Endothelial cell of umbilical vein (primary cell): ENCODE results near the gene MOB3C. TPM values are rescaled to one million over a fixed set of nuclear protein-coding genes. Genes with fewer than 3 reads are reported as not detected.

ENCODE experiments used
- BruUV-seq: library from RNA; stranded (reverse); fragments of 400-500 nt; replicated peaks from 2 replicates; lab custom pipeline; 2021; lab: Mats Ljungman, UMichigan
- CTCF ChIA-PET: fragments of 300-600, 350-600 bp; sonication (Branson Sonifier 250); formaldehyde crosslinking; loops from one replicate; lab custom pipeline; 2021; ENCODE audit warnings: antibody characterized with exemption, inconsistent platforms; lab: Charles Lee
- POLR2A ChIA-PET: fragments of 300-600, 350-600 bp; sonication (Branson Sonifier 250); formaldehyde crosslinking; loops from one replicate; lab custom pipeline; 2021; ENCODE audit warnings: antibody characterized with exemption, inconsistent platforms; lab: Charles Lee
- DNase-seq: peaks from one replicate; pipeline ENCODE4 v3.0.0-alpha.2; 2011; ENCODE audit warnings: low read depth, low spot score
- FAIRE-seq: peaks from 2 replicates; lab custom pipeline; 2011; peaks lifted over from hg19 to GRCh38; lab: Jason Lieb, UNC
- H2AFZ ChIP-seq: 2 replicates; pipeline ENCODE4 v1.6.0; 2012; ENCODE audit warnings: low read depth, low read length, control low read depth, inconsistent platforms
- H3K27ac ChIP-seq: 2 replicates; pipeline ENCODE4 v1.5.1; 2011; ENCODE audit warnings: low read depth, mild to moderate bottlenecking, control low read depth, low read length, moderate library complexity; ENCODE audit not compliant: insufficient read depth
- H3K27me3 ChIP-seq, 2 experiments: 2 replicates each; pipeline versions ENCODE4 v1.6.0 to v1.6.1; 2011; ENCODE audit warnings: low read length in 2 of 2, mixed read lengths in 1 of 2; ENCODE audit not compliant: control insufficient read depth in 2 of 2, insufficient read depth in 2 of 2
- H3K36me3 ChIP-seq, 2 experiments: 2 replicates in 1 of 2; 3 replicates in 1 of 2; pipeline ENCODE4 v1.5.1; 2011; ENCODE audit warnings: low read length in 2 of 2, mild to moderate bottlenecking in 1 of 2, moderate library complexity in 1 of 2; ENCODE audit not compliant: control insufficient read depth in 2 of 2, insufficient read depth in 2 of 2; ENCODE audit errors: extremely low read depth in 1 of 2
- H3K4me1 ChIP-seq: 3 replicates; pipeline ENCODE4 v1.5.1; 2011; ENCODE audit warnings: mild to moderate bottlenecking, low read length; ENCODE audit not compliant: control insufficient read depth, insufficient read depth; ENCODE audit errors: extremely low read depth
- H3K4me2 ChIP-seq: 2 replicates; pipeline ENCODE4 v1.6.1; 2011; ENCODE audit warnings: low read length, control low read depth, mixed read lengths; ENCODE audit not compliant: insufficient read depth
- H3K4me3 ChIP-seq, 3 experiments: fragments of 200-600 bp in 1 of 3; sonication (generic), shearing (Covaris generic) in 1 of 3; replicated peaks in 1 of 3; 2 replicates each; pipeline ENCODE4 v1.5.1; 2011 to 2016; ENCODE audit warnings: control low read depth in 3 of 3, low read length in 3 of 3, mild to moderate bottlenecking in 2 of 3, inconsistent platforms in 1 of 3, low read depth in 1 of 3, moderate library complexity in 1 of 3; ENCODE audit not compliant: insufficient read depth in 1 of 3
- H3K79me2 ChIP-seq: 2 replicates; pipeline ENCODE4 v1.6.0; 2012; ENCODE audit warnings: low read length, inconsistent platforms; ENCODE audit not compliant: control insufficient read depth, insufficient read depth
- H3K9ac ChIP-seq: replicated peaks from 2 replicates; pipeline ENCODE3; 2011; ENCODE audit warnings: low read length, control low read depth; ENCODE audit not compliant: insufficient read depth; ENCODE audit errors: extremely low read depth
- H3K9me1 ChIP-seq: replicated peaks from 3 replicates; pipeline ENCODE4 v1.6.0; 2011; ENCODE audit warnings: mild to moderate bottlenecking, low read length; ENCODE audit not compliant: control insufficient read depth, insufficient read depth; ENCODE audit errors: extremely low read depth
- H3K9me3 ChIP-seq: replicated peaks from 2 replicates; pipeline ENCODE4 v1.5.1; 2012; ENCODE audit warnings: low read length, inconsistent platforms; ENCODE audit not compliant: control insufficient read depth, insufficient read depth
- H4K20me1 ChIP-seq: replicated peaks from 2 replicates; pipeline ENCODE3; 2011; ENCODE audit warnings: mild to moderate bottlenecking, low read length; ENCODE audit not compliant: control insufficient read depth, insufficient read depth; ENCODE audit errors: extremely low read depth
- EZH2 ChIP-seq: IDR thresholded peaks from 2 replicates; pipeline ENCODE4 v1.6.1; 2012; ENCODE audit warnings: borderline replicate concordance, low read depth, mild to moderate bottlenecking, moderate library complexity, low read length, inconsistent platforms; ENCODE audit not compliant: severe bottlenecking
- FOS ChIP-seq: IDR thresholded peaks from 2 replicates; pipeline ENCODE4 v1.6.1; 2011; ENCODE audit warnings: mild to moderate bottlenecking, low read length, moderate library complexity, borderline replicate concordance; ENCODE audit not compliant: insufficient read depth
- GATA2 ChIP-seq: IDR thresholded peaks from 2 replicates; pipeline ENCODE4 v1.7.0; 2011; ENCODE audit warnings: low read depth, mild to moderate bottlenecking, moderate library complexity, mixed read lengths, low read length; ENCODE audit not compliant: insufficient read length, insufficient read depth
- JUN ChIP-seq: IDR thresholded peaks from 2 replicates; pipeline ENCODE4 v1.6.1; 2011; ENCODE audit warnings: borderline replicate concordance, low read depth; ENCODE audit not compliant: insufficient read length, insufficient read depth
- MAX ChIP-seq: IDR thresholded peaks from 2 replicates; pipeline ENCODE4 v1.6.1; 2011; ENCODE audit not compliant: insufficient read depth, insufficient read length
- MYC ChIP-seq: IDR thresholded peaks from one replicate; pipeline ENCODE4 v1.6.1; 2011; ENCODE audit warnings: mild to moderate bottlenecking, low read depth, low read length
- POLR2A ChIP-seq: IDR thresholded peaks from 2 replicates; pipeline ENCODE4 v1.6.1; 2012; ENCODE audit warnings: low read depth, mild to moderate bottlenecking, control low read depth, low read length
- POLR2AphosphoS5 ChIP-seq: IDR thresholded peaks from 2 replicates; pipeline ENCODE4 v1.6.1; 2012; ENCODE audit warnings: low read depth, mild to moderate bottlenecking, control low read depth, low read length, moderate library complexity; ENCODE audit not compliant: insufficient read depth
- dilution Hi-C: fragments of 300-500 bp; cut with MboI; formaldehyde crosslinking; loops from one replicate; pipeline ENCODE4 v1.15.0; 2019; ENCODE audit warnings: low sequenced_read_pairs; ENCODE audit not compliant: extremely low pct_ligation_motif_present
- intact Hi-C: fragments of 100-400 bp; cut with micrococcal nuclease; formaldehyde crosslinking; loops from one replicate; pipeline ENCODE4 v1.10.0; 2022
- polyA plus RNA-seq, 4 experiments: library from polyadenylated mRNA; depleted of rRNA in 3 of 4; stranded (reverse) in 3 of 4; unstranded in 1 of 4; fragments of >200 nt; gene quantifications; 2 replicates each; pipeline versions ENCODE4 v1.2.1 to v1.2.3, GENCODE V29; 2011 to 2012; ENCODE audit warnings: missing spikeins in 1 of 4
- total RNA-seq: library from RNA; stranded (reverse); gene quantifications from 2 replicates; pipeline ENCODE4 v1.2.3, GENCODE V29; 2021
- TF ChIP-seq, protein P1 (sequence below), 2 donors: IDR thresholded peaks; 1 replicate in 1 of 2; 2 replicates in 1 of 2; pipeline ENCODE4 v1.5.1; 2011; ENCODE audit warnings: low read length in 2 of 2, mild to moderate bottlenecking in 2 of 2, moderate library complexity in 2 of 2, control low read depth in 1 of 2, inconsistent platforms in 1 of 2, low read depth in 1 of 2; ENCODE audit not compliant: insufficient read depth in 1 of 2; ENCODE audit errors: extremely low read depth in 1 of 2

Gene MOB3C
- total and polyA plus RNA-seq, 2 donors (not counting 3 experiments of a cell fraction or from before 2014, with no cell fraction given), result 6.1 to 8.4 TPM

DNA sequence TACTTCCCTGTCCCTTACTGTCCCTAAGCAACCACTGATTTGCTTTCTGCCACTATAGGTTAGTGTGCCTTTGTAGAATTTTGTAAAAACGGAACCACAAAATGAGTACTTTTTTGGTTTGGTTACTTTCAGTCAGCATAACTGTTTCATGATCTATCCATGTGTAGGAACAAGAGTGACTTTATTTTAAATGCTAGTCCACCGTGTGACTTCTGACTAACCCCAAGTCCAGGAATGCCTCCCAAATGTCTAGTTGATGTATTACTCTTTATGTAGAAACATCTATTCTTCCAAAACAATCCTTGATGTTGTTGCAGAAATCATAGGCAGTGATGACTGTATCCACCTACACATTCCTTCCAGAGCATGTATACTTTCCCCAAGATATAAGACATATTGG lies 30.2 kb upstream of the MOB3C start:
- intact Hi-C loops (no loop called here), dilution Hi-C loops (no loop called here)
- no peaks in the 10 kb centered on the region for H3K27me3 ChIP-seq
- H3K27ac ChIP-seq, result no peak overlapping the region
- no peaks in the 10 kb centered on the region for H4K20me1 ChIP-seq
- ChIA-PET POLR2A (no interaction called here), CTCF (no interaction called here)
- no peaks in the 10 kb centered on the region for H3K9me1 ChIP-seq
- no peak overlapping the region for H2AFZ ChIP-seq
- H3K36me3 ChIP-seq, result peaks cover 2 to 6% of the 10 kb centered on the region in 2 experiments
- no peak for FAIRE-seq
- H3K4me3 ChIP-seq, result no peak overlapping the region
- H3K4me2 ChIP-seq, result no peak overlapping the region
- H3K9me3 ChIP-seq, result no peaks in the 10 kb centered on the region
- no peak overlapping the region for H3K9ac ChIP-seq
- DNase-seq, result no peak
- BruUV-seq, result no TSS peak
- TF ChIP-seq FOS (no peak), EZH2 (no peak), JUN (no peak), MAX (no peak), POLR2AphosphoS5 (no peak), POLR2A (no peak), GATA2 (no peak), MYC (no peak)
- TF ChIP-seq, protein P1, sequence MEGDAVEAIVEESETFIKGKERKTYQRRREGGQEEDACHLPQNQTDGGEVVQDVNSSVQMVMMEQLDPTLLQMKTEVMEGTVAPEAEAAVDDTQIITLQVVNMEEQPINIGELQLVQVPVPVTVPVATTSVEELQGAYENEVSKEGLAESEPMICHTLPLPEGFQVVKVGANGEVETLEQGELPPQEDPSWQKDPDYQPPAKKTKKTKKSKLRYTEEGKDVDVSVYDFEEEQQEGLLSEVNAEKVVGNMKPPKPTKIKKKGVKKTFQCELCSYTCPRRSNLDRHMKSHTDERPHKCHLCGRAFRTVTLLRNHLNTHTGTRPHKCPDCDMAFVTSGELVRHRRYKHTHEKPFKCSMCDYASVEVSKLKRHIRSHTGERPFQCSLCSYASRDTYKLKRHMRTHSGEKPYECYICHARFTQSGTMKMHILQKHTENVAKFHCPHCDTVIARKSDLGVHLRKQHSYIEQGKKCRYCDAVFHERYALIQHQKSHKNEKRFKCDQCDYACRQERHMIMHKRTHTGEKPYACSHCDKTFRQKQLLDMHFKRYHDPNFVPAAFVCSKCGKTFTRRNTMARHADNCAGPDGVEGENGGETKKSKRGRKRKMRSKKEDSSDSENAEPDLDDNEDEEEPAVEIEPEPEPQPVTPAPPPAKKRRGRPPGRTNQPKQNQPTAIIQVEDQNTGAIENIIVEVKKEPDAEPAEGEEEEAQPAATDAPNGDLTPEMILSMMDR (IDR thresholded peaks at IDR 0.05; ENCODE audit: extremely low read depth in 1 of 2, insufficient read depth in 1 of 2, low read depth in 1 of 2, low read length in 2 of 2), result no peak
- no peaks in the 10 kb centered on the region for H3K4me1 ChIP-seq
- no peaks in the 10 kb centered on the region for H3K79me2 ChIP-seq
